OCI-LY1 (cell line): ENCODE data around the gene SYNDIG1.

Experiments
- EZH2 ChIP-seq: fragments of 200-600 bp; sonication (generic), shearing (Covaris generic); IDR thresholded peaks from 2 replicates; pipeline ENCODE4 v1.8.0; 2017; ENCODE audit warnings: borderline replicate concordance, mixed run types, mild to moderate bottlenecking, antibody characterized with exemption, low read length, moderate library complexity, mixed read lengths
- TF ChIP-seq, protein P1 (sequence below): fragments of 200-600 bp; sonication (generic), shearing (Covaris generic); IDR thresholded peaks from 2 replicates; pipeline ENCODE4 v1.5.1; 2017; ENCODE audit warnings: mild to moderate bottlenecking, antibody characterized with exemption, low read length, moderate library complexity, mixed read lengths

DNA sequence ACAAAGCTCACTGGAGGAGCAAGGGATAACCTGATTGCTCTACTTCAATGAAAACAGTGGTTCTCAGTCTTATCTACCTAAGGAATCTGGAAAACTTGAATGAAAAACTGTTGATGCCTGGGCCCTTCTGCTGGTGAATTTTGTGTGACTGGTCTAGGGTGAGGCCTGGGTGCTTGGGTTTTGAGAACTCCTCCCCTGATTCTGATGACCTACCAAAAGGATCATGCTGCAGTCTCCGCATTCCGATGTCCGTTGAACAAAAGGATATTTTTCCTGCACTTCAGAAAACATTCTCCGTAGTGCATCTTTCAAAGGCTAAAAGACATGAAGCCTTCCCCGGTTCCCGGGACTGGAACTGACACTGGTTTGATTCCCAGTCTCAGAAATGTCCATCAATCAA, 157.9 kb downstream of the SYNDIG1 start:
- TF ChIP-seq, protein P1, sequence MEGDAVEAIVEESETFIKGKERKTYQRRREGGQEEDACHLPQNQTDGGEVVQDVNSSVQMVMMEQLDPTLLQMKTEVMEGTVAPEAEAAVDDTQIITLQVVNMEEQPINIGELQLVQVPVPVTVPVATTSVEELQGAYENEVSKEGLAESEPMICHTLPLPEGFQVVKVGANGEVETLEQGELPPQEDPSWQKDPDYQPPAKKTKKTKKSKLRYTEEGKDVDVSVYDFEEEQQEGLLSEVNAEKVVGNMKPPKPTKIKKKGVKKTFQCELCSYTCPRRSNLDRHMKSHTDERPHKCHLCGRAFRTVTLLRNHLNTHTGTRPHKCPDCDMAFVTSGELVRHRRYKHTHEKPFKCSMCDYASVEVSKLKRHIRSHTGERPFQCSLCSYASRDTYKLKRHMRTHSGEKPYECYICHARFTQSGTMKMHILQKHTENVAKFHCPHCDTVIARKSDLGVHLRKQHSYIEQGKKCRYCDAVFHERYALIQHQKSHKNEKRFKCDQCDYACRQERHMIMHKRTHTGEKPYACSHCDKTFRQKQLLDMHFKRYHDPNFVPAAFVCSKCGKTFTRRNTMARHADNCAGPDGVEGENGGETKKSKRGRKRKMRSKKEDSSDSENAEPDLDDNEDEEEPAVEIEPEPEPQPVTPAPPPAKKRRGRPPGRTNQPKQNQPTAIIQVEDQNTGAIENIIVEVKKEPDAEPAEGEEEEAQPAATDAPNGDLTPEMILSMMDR: no peak
- TF ChIP-seq EZH2: no peak
